ENCODE data around the gene UBE2N.
"Not testable (repeated sequence)": the region's sequence is repeated elsewhere in the genome, so short reads cannot be mapped to it uniquely, and the experiment has no call there.

Gene UBE2N

GRCh38 chr12:93409343-93410187, 32.2 kb downstream of the UBE2N start:
- not testable (repeated sequence) for DNase-seq

GRCh38 chr12:93408813-93409212, 32.9 kb downstream of the UBE2N start:
- no peak for DNase-seq

- DNase-seq = no peak
These were observed 33.8 kb downstream of the UBE2N start for GRCh38 chr12:93407963-93408283.

- DNase-seq = no peak
These were observed 34.4 kb downstream of the UBE2N start for GRCh38 chr12:93407054-93407962.

GRCh38 chr12:93404961-93405849, 36.5 kb downstream of the UBE2N start:
- no peak for DNase-seq

- no peak for DNase-seq
These were observed 37.6 kb downstream of the UBE2N start for GRCh38 chr12:93403988-93404803.

- DNase-seq = no peak
These were observed 39.1 kb downstream of the UBE2N start for GRCh38 chr12:93402333-93403311.

- DNase-seq = not testable (repeated sequence)
These were observed 42.4 kb downstream of the UBE2N start for GRCh38 chr12:93399183-93399863.

- DNase-seq = no peak
These were observed 44.3 kb downstream of the UBE2N start for GRCh38 chr12:93397412-93397811.

GRCh38 chr12:93393425-93393824, 48.3 kb downstream of the UBE2N start:
- DNase-seq = no peak

GRCh38 chr12:93390549-93391297, 51.0 kb downstream of the UBE2N start:
- no peak for DNase-seq

- DNase-seq = no peak
These were observed 51.7 kb downstream of the UBE2N start for GRCh38 chr12:93390031-93390430.

- no peak for DNase-seq
These were observed 54.0 kb downstream of the UBE2N start for GRCh38 chr12:93387780-93388179.

GRCh38 chr12:93381976-93382437, 59.7 kb downstream of the UBE2N start:
- not testable (repeated sequence) for DNase-seq

GRCh38 chr12:93381161-93381975, 60.4 kb downstream of the UBE2N start:
- DNase-seq = no peak

GRCh38 chr12:93380480-93381121, 61.1 kb downstream of the UBE2N start:
- DNase-seq = no peak

GRCh38 chr12:93379981-93380361, 61.8 kb downstream of the UBE2N start:
- DNase-seq = no peak

Measured in NCI-H446 treated with DMSO at 0.1 percent for 48 hours (cell line).